Adipocyte (in vitro differentiated cells): ENCODE data around the gene OLR1.

Experiments used
- DNase-seq: peaks from one replicate; pipeline ENCODE4 v3.0.0-alpha.2; 2015; ENCODE audit warnings: low read depth
- H3K27me3 ChIP-seq: replicated peaks from 2 replicates; pipeline ENCODE4 v1.7.0; 2013; ENCODE audit warnings: mild to moderate bottlenecking, low read length, moderate library complexity; ENCODE audit not compliant: control insufficient read depth, insufficient read depth
- H3K36me3 ChIP-seq: 2 replicates; pipeline ENCODE4 v1.7.0; 2013; ENCODE audit warnings: low read length, mild to moderate bottlenecking, moderate library complexity; ENCODE audit not compliant: control insufficient read depth, insufficient read depth, severe bottlenecking
- H3K4me1 ChIP-seq: 2 replicates; pipeline ENCODE4 v1.7.0; 2013; ENCODE audit warnings: mild to moderate bottlenecking, low read length, moderate library complexity; ENCODE audit not compliant: control insufficient read depth, insufficient read depth
- H3K4me3 ChIP-seq: 2 replicates; pipeline ENCODE4 v1.7.0; 2013; ENCODE audit warnings: mild to moderate bottlenecking, low read length, moderate library complexity
- H3K9ac ChIP-seq: 2 replicates; pipeline ENCODE4 v1.7.0; 2013; ENCODE audit warnings: mild to moderate bottlenecking, low read length, moderate library complexity
- H3K9me3 ChIP-seq: 2 replicates; pipeline ENCODE4 v1.7.0; 2013; ENCODE audit warnings: mild to moderate bottlenecking, low read length, moderate library complexity; ENCODE audit not compliant: control insufficient read depth

The OLR1 gene

DNA sequence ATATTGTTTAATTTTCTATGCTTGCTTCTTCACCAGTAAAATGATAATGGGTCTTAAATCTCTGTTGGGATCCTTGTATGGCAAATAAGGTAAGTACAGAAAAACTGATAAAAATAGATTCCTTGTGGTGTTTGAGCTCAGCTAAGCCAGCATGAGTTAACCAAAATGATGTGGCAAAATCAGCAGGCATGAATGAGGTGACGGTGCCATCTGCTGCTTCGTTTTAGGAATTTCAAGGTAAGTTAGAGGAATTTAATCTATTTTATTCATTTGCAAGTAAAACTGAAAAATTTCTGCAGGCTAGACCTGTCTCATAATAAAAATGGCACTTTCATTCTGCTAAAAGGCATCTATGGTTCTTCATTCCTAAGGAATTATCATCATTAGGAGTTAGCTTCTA is 31.9 kb downstream of the OLR1 start:
- peak; percentile 54 for DNase-seq
- Histone ChIP-seq H3K4me1 (peaks cover 3% of the 10 kb centered on the region), H3K4me3 (no peak overlapping the region), H3K36me3 (no peaks in the 10 kb centered on the region), H3K27me3 (no peaks in the 10 kb centered on the region), H3K9me3 (no peaks in the 10 kb centered on the region), H3K9ac (no peak overlapping the region)

DNA sequence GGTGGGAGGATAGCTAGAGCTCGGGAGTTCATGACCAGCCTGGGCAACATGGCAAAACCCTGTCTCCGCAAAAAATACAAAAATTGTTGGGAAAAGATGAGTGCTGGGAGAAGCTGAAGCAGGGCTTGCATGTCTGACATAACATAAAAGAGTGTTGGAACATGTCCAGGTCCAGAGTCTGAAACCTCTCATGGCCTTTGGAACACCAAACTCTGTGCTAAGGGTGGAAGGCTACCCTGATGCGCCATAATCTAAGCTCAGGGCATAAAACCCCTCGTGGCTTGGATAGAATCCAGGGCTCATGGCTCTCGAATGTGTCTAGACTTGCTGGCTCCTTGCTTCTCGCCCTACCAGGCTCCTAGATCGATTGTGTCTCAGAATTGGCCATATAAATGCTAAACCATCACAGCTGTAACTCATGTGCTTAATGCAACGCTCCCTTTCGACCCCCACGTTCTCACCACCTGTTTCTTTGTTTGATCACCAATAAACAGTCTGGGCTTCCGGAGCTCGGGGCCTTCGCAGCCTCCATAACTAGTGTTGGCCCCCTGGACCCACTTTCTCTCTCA is 35.2 kb downstream of the OLR1 start:
- Histone ChIP-seq H3K36me3 (no peaks in the 10 kb centered on the region), H3K9ac (no peak overlapping the region), H3K4me3 (no peak overlapping the region), H3K9me3 (no peaks in the 10 kb centered on the region), H3K4me1 (no peaks in the 10 kb centered on the region), H3K27me3 (no peaks in the 10 kb centered on the region)
- DNase-seq = no peak

DNA sequence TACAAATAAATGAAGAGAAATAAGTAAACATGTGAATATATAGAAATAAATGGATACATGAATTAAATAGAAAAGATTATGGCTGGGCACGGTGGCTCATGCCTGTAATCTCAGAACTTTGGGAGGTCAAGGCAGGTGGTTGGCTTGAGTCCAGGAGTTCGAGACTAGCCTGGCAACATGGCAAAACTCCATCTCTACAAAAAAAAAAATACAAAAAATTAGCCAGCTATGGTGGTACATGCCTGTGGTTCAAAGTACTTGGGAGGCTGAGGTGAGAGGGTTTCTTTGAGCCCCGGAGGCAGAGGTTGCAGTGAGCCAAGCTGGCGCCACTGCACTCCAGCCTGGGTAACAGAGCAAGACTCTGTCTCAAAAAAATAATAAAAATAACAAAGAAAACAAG is 36.8 kb downstream of the OLR1 start:
- no peak overlapping the region for H3K9ac ChIP-seq
- H3K9me3 ChIP-seq = no peaks in the 10 kb centered on the region
- no peaks in the 10 kb centered on the region for H3K4me1 ChIP-seq
- no peak for DNase-seq
- H3K36me3 ChIP-seq = no peaks in the 10 kb centered on the region
- H3K4me3 ChIP-seq = no peak overlapping the region
- H3K27me3 ChIP-seq = no peaks in the 10 kb centered on the region

DNA sequence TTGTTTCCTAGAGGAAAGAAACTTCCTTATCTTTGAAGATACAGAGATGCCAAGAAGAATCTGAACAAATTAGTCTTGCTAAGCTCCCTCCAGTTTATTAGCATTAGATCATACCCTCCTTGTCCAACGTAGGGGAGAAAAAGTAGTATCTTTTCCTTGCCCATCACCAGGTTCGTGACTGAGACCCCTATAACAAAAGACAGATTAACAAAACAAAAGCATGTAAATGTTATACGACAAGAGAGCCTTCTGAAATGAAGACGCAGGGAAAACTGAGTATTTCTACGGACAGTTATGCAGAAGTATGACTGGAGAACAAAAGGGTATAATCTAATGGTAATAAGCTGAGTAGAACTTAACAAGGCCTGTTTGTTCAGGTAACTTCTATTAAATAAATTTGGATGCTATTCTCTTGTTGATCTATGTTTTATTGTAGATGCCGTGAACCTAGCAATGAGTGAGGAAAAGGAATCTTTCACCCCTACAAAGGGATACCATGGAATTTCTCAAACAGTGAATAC is 39.0 kb downstream of the OLR1 start:
- H3K4me3 ChIP-seq = no peak overlapping the region
- no peak overlapping the region for H3K9ac ChIP-seq
- no peaks in the 10 kb centered on the region for H3K4me1 ChIP-seq
- no peaks in the 10 kb centered on the region for H3K27me3 ChIP-seq
- H3K9me3 ChIP-seq = no peaks in the 10 kb centered on the region
- no peaks in the 10 kb centered on the region for H3K36me3 ChIP-seq
- no peak for DNase-seq

DNA sequence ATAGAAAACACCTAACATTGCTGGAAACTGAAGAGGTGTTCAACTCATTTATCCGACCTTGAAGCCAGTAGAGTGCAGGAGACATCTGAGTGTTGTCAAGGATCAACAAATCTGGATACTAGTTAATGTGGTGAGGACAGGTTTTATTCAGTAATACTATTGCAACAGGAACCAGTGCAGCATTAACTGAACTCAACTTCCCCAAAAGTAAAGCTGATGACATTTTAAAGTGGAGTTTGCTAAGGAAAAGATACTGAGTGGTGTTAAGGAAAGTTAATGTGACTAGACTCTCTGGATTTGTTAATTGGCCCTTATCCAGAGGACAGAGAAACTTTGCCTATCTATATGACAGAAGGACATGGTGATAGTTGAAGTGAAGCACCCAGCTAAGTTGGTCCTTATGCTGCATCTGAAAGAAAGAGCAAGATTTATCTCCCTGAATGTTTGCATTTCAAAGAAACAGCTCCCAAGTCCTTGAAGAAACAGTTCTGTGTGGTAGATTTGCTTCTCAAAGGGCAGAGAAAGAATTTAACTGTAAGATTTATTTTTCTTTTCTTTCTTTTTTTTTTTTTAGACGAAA is 40.7 kb downstream of the OLR1 start:
- H3K9ac ChIP-seq = no peak overlapping the region
- no peak overlapping the region for H3K4me3 ChIP-seq
- H3K9me3 ChIP-seq = no peaks in the 10 kb centered on the region
- no peaks in the 10 kb centered on the region for H3K27me3 ChIP-seq
- H3K4me1 ChIP-seq = no peaks in the 10 kb centered on the region
- no peaks in the 10 kb centered on the region for H3K36me3 ChIP-seq
- DNase-seq = no peak

DNA sequence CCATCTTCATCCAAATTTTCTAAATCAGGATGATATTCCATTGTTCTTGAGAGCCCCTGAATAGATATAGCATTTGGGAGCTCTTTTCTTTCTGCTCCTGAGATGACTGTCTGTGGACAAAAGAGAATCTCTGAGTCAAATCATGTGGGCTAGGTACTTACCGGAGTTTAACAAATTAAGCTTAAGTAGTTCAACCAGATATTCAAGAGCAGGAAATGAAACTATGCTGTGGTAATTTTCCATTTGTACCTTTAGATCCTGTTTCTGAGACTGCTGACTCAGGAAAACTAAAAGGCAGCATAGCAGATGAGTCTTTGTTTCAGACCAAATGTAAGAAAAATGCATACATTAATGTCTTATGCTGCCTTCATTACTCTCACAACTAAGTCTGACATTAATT is 41.9 kb downstream of the OLR1 start, which contains the start of gene CLEC7A:
CLEC7A (minus strand) TSS at position 158 of the 400 bp plus-strand sequence; CDS start at position 41, 117 bp downstream.
- H3K4me1 ChIP-seq = no peaks in the 10 kb centered on the region
- no peak within 1 kb of the TSS for H3K9ac ChIP-seq
- DNase-seq = no peak
- no peaks in the 10 kb centered on the region for H3K36me3 ChIP-seq
- no peaks in the 10 kb centered on the region for H3K9me3 ChIP-seq
- H3K4me3 ChIP-seq = no peak within 1 kb of the TSS
- no peaks in the 10 kb centered on the region for H3K27me3 ChIP-seq

DNA sequence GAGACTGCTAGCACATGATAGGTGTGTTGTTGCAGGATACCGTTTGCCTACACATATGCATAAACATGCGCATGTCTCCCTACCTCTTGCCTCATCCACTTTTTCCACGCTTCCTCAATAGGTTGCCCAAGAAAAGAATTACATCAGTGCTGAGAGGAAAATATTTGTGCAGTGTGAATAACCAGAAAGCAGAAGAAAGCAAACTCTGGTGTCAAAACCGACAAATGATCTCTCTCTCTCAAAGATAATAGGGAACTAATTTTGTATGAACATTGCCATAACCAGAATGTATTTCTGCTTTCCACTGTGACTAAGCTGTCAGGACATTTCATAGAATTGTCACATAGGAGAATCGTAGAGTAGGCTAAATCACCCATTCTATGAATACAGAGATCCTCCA is 43.2 kb downstream of the OLR1 start:
- no peak overlapping the region for H3K9ac ChIP-seq
- no peak for DNase-seq
- H3K36me3 ChIP-seq = no peaks in the 10 kb centered on the region
- H3K4me1 ChIP-seq = no peaks in the 10 kb centered on the region
- no peaks in the 10 kb centered on the region for H3K9me3 ChIP-seq
- no peaks in the 10 kb centered on the region for H3K27me3 ChIP-seq
- no peak overlapping the region for H3K4me3 ChIP-seq

DNA sequence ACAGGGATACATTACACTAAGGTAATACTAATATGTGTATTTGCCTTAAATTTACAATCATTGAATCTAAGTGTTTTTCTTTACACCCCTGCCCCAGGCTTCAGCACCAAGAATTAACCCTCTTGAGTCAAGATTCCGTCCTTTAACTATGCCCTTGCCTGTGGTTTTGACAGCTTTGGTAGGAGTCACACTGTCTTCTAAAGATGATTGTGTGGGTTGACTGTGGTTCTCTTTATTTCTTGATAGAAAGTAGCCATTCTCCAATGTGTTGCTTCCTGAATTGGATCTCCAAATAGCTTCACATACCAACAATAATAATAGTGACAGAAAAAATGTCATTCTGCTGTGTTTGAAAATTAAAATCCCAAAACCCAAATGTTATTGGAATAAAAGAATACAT is 45.5 kb downstream of the OLR1 start:
- Histone ChIP-seq H3K4me1 (no peaks in the 10 kb centered on the region), H3K4me3 (no peak overlapping the region), H3K9me3 (no peaks in the 10 kb centered on the region)

DNA sequence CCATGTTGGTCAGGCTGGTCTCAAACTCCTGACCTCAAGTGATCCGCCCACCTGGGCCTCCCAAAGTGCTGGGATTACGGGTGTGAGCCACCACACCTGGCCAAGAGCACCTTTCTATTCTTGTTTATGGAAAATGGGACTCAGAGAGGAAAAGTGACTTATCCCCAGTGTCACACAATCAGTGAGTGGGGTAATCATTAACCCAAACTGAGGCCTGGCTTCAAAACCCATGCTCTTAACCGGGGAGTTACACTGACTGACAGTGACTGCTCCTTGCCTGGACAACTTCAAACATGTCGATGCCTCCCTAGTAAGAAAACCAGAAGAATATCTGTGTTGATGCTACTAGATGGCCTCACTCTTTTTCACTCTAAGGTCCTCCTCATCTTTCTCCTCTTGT is 49.2 kb downstream of the OLR1 start:
- peaks cover 4% of the 10 kb centered on the region for H3K4me1 ChIP-seq

More for the DNA sequence above, 45.5 kb downstream of the OLR1 start:
- no peak for DNase-seq
- Histone ChIP-seq H3K36me3 (no peaks in the 10 kb centered on the region), H3K27me3 (no peaks in the 10 kb centered on the region), H3K9ac (no peak overlapping the region)

DNA sequence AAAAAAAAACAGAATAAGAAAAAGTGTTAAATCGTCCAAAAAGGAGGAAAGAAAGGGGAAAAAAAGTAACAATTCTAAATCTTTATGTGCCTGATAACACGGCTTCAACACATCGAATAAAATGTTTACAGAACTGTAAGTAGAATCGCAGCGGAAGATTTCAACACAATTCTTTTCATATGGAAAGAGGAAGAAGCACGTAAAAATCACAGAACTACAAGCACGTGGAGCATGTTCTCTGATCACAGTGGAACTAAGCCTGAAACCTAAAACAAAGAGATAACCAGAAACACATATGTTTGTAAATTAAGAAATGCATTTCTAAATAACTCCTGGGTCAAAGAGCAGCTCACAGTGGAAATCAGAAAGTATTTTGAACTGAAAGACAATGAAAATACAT is 50.7 kb downstream of the OLR1 start:
- H3K36me3 ChIP-seq = no peaks in the 10 kb centered on the region
- no peak overlapping the region for H3K9ac ChIP-seq
- H3K9me3 ChIP-seq = no peaks in the 10 kb centered on the region
- H3K4me3 ChIP-seq = no peak overlapping the region
- DNase-seq = no peak
- peaks cover 4% of the 10 kb centered on the region for H3K4me1 ChIP-seq
- no peaks in the 10 kb centered on the region for H3K27me3 ChIP-seq

More for the DNA sequence above, 49.2 kb downstream of the OLR1 start:
- H3K4me3 ChIP-seq = no peak overlapping the region
- H3K9me3 ChIP-seq = no peaks in the 10 kb centered on the region
- no peak for DNase-seq
- H3K36me3 ChIP-seq = no peaks in the 10 kb centered on the region
- no peaks in the 10 kb centered on the region for H3K27me3 ChIP-seq
- H3K9ac ChIP-seq = no peak overlapping the region

DNA sequence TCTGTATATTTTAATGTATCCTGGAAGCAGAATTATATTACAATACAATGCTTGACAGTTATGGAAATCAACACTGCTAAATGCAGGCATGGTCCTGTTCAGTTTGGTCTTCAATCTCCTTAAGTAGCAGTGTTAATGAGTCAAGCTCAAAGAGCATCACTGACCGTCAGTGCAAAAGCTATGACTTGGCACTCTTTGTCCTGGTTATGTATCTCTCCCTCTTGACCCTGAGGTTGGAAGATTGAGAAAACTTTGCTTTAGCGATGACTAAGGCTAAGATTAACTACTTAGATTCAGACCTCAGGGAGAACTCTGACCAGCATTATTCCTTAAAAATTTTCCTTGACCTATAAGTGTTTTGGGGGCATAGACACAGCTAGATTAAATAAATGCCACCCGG is 52.9 kb downstream of the OLR1 start:
- no peaks in the 10 kb centered on the region for H3K9me3 ChIP-seq
- no peak overlapping the region for H3K9ac ChIP-seq
- H3K36me3 ChIP-seq = no peaks in the 10 kb centered on the region
- H3K4me1 ChIP-seq = peaks cover 4% of the 10 kb centered on the region
- H3K27me3 ChIP-seq = no peaks in the 10 kb centered on the region
- DNase-seq = no peak
- no peak overlapping the region for H3K4me3 ChIP-seq

DNA sequence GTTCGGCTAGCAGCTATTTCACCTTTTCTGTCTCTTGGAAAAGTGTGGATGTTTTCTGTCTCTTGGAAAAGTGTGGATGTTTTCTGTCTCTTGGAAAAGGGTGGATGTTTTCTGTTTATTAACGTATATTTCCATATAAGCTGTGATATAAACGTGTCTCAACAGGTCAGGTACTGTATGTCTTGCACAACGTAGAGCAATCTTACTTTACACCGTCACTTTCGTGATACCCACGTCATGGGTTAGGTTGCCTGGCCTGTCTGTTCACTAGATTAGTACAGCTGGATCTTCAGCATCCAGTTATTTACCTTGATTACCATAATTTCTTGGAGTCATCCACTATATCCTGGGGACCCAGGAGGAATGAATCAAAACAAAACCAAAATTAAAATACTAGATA is 56.0 kb downstream of the OLR1 start:
- H3K9me3 ChIP-seq = no peaks in the 10 kb centered on the region
- H3K36me3 ChIP-seq = no peaks in the 10 kb centered on the region
- no peak for DNase-seq
- no peaks in the 10 kb centered on the region for H3K27me3 ChIP-seq
- no peak overlapping the region for H3K4me3 ChIP-seq
- H3K9ac ChIP-seq = no peak overlapping the region
- H3K4me1 ChIP-seq = peaks cover 8% of the 10 kb centered on the region
